Activated T-helper 1 cell treated with Interleukin-2 at 50 U/mL for 16 hours (primary cell): ENCODE results near the gene CTDSP2.
"Not testable (repeated sequence)": the region's sequence is repeated elsewhere in the genome, so short reads cannot be mapped to it uniquely, and the experiment has no call there.

Experiments
- DNase-seq: peaks from one replicate; pipeline ENCODE4 v3.0.0-alpha.2; 2020; ENCODE audit warnings: low read depth

The CTDSP2 gene

GRCh38 chr12:57835366-57836288, 10.9 kb downstream of the CTDSP2 start:
- no peak for DNase-seq

GRCh38 chr12:57834086-57834876, 12.2 kb downstream of the CTDSP2 start:
- DNase-seq, result no peak

GRCh38 chr12:57833672-57834071, 12.9 kb downstream of the CTDSP2 start:
- DNase-seq, result no peak

GRCh38 chr12:57832966-57833365, 13.6 kb downstream of the CTDSP2 start:
- no peak for DNase-seq

- DNase-seq, result no peak
Measured at GRCh38 chr12:57830393-57830792, 16.1 kb downstream of the CTDSP2 start.

- DNase-seq, result no peak
Measured at GRCh38 chr12:57829025-57829777, 17.3 kb downstream of the CTDSP2 start.

GRCh38 chr12:57826966-57827365, 19.6 kb downstream of the CTDSP2 start:
- DNase-seq, result no peak

GRCh38 chr12:57826400-57826799, 20.1 kb downstream of the CTDSP2 start:
- no peak for DNase-seq

GRCh38 chr12:57825451-57825850, 21.1 kb downstream of the CTDSP2 start:
- no peak for DNase-seq

- DNase-seq, result no peak
Measured at GRCh38 chr12:57823908-57824640, 22.5 kb downstream of the CTDSP2 start.

- DNase-seq, result no peak
Measured at GRCh38 chr12:57823131-57823907, 23.2 kb downstream of the CTDSP2 start.

GRCh38 chr12:57822392-57823130, 24.0 kb downstream of the CTDSP2 start:
- no peak for DNase-seq

GRCh38 chr12:57821474-57822214, 24.9 kb downstream of the CTDSP2 start:
- no peak for DNase-seq

GRCh38 chr12:57821015-57821414, 25.5 kb downstream of the CTDSP2 start:
- DNase-seq, result not testable (repeated sequence)

GRCh38 chr12:57820119-57820518, 26.4 kb downstream of the CTDSP2 start:
- not testable (repeated sequence) for DNase-seq

GRCh38 chr12:57817990-57818331, 28.6 kb downstream of the CTDSP2 start:
- not testable (repeated sequence) for DNase-seq

- no peak for DNase-seq
Measured at GRCh38 chr12:57817261-57817989, 29.1 kb downstream of the CTDSP2 start.

GRCh38 chr12:57816855-57817151, 29.7 kb downstream of the CTDSP2 start:
- DNase-seq, result no peak
